BLaER1 treated with 17β-estradiol and CSF1 and Interleukin-3, amounts not matched to agents 10 nM and 100 nM (cell line): Measurements from ENCODE around the gene FRMPD1.
"Not testable (repeated sequence)": the region's sequence is repeated elsewhere in the genome, so short reads cannot be mapped to it uniquely, and the experiment has no call there.

Source experiments
- H3K27ac ChIP-seq, 11 experiments: shearing (Covaris generic); formaldehyde crosslinking; 2 replicates each; pipeline ENCODE4 v1.8.1; 2022
- H3K27me3 ChIP-seq, 11 experiments: shearing (Covaris generic); formaldehyde crosslinking; 2 replicates each; pipeline ENCODE4 v1.8.1; 2022
- H3K36me3 ChIP-seq, 11 experiments: shearing (Covaris generic); formaldehyde crosslinking; 2 replicates each; pipeline ENCODE4 v1.8.1; 2022
- H3K4me1 ChIP-seq, 10 experiments: shearing (Covaris generic); formaldehyde crosslinking; 2 replicates each; pipeline ENCODE4 v1.8.1; 2022
- H3K4me2 ChIP-seq, 11 experiments: shearing (Covaris generic); formaldehyde crosslinking; 2 replicates each; pipeline ENCODE4 v1.8.1; 2022
- H3K4me3 ChIP-seq, 10 experiments: shearing (Covaris generic); formaldehyde crosslinking; 2 replicates each; pipeline ENCODE4 v1.8.1; 2022
- H3K9ac ChIP-seq, 11 experiments: shearing (Covaris generic); formaldehyde crosslinking; 2 replicates each; pipeline ENCODE4 v1.8.1; 2022
- H3K9me3 ChIP-seq, 11 experiments: shearing (Covaris generic); formaldehyde crosslinking; replicated peaks in 1 of 11; 2 replicates each; pipeline ENCODE4 v1.8.1; 2022
- H4K20me1 ChIP-seq, 11 experiments: shearing (Covaris generic); formaldehyde crosslinking; 2 replicates each; pipeline ENCODE4 v1.8.1; 2022
- Cebpa-rat ChIP-seq, 11 experiments: shearing (Covaris generic); IDR thresholded peaks; 2 replicates each; pipeline ENCODE4 v1.8.1; 2022

FRMPD1 gene

DNA sequence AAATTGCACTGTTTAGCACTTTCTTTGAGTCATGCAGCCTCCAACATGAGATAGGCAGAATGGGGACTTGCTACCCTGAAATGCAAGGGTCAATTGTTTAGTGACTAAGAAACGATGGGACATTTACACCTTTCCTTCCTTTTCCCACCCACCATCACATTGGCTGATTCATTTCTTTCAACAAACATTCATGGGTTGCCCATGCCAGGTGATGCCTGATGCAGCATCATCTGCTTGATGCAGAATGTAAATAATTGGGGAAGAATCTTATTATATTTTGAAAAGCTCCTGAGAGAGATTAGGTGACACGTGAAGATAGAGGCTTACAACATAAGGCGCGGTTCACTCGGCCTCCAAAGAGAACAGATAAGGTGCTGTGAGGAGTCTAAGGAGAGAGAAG, 98.4 kb downstream of the FRMPD1 start:
- H3K27me3 ChIP-seq: no peaks in the 10 kb centered on the region
- no peak for TF ChIP-seq Cebpa-rat (IDR thresholded peaks at IDR 0.05)
- no peaks in the 10 kb centered on the region for H3K36me3 ChIP-seq

DNA sequence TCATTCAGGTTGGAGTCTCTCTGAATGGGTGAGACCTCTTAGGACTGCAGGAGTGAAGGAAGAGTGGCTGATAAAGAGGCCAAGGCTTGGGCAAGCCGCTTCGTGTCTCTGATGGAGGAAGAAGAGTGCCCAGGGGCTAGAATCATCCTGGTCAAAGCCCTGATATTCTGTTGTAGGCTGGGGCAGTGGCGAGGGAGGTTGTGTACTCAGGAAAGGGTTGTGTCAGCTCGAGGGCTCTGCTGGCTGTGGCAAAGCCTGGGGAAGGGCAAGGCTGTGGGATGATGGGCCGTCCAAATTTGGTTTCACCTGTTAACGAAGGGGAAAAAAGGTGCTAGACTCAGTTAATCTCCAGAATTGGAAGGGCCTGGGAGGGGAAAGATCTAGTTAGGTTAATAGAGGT, 100.4 kb downstream of the FRMPD1 start:
- TF ChIP-seq Cebpa-rat (IDR thresholded peaks at IDR 0.05): no peak
- H3K4me1 ChIP-seq: peaks cover 13 to 28% (median 24%) of the 10 kb centered on the region in 10 experiments
- no peak overlapping the region for H3K4me2 ChIP-seq
- H3K27ac ChIP-seq: no peak overlapping the region
- H3K36me3 ChIP-seq: 0 out of 22 replicates have a peak, but pooled peaks cover 0 to under 1% (median 0%) of the 10 kb centered on the region in 11 experiments
- no peaks in the 10 kb centered on the region; a peak in 1 of 22 replicates for H4K20me1 ChIP-seq
- peaks cover 0 to 10% (median 7%) of the 10 kb centered on the region in 11 experiments; a peak in 13 of 22 replicates for H3K9me3 ChIP-seq
- no peak overlapping the region for H3K4me3 ChIP-seq
- H3K27me3 ChIP-seq: no peaks in the 10 kb centered on the region
- no peak overlapping the region for H3K9ac ChIP-seq

More for the DNA sequence above, 98.4 kb downstream of the FRMPD1 start:
- H3K27ac ChIP-seq: no peak overlapping the region
- peaks cover 0 to 5% (median 0%) of the 10 kb centered on the region in 11 experiments; a peak in 2 of 22 replicates for H4K20me1 ChIP-seq
- H3K4me2 ChIP-seq: no peak overlapping the region
- H3K4me1 ChIP-seq: peaks cover 7 to 38% (median 32%) of the 10 kb centered on the region in 10 experiments; a peak in 17 of 20 replicates
- no peak overlapping the region for H3K4me3 ChIP-seq
- H3K9me3 ChIP-seq: peaks cover 0 to 10% (median 7%) of the 10 kb centered on the region in 11 experiments; a peak in 13 of 22 replicates
- no peak overlapping the region for H3K9ac ChIP-seq

DNA sequence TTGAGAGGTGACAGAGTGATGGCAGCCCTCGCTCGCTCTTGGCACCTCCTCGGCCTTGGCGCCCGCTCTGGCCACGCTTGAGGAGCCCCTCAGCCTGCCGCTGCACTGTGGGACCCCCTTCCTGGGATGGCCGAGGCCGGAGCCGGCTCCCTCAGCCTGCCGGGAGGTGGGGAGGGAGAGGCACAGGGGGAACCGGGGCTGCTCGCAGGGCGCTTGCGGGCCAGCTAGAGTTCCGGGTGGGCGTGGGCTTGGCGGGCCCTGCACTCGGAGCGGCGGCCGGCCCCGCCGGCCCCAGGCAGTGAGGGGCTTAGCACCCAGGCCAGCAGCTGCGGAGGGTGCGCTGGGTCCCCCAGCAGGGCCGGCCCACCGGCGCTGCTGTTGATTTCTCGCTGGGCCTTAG, 101.0 kb downstream of the FRMPD1 start:
- H3K27ac ChIP-seq, H3K36me3 ChIP-seq, H4K20me1 ChIP-seq, H3K9ac ChIP-seq, H3K27me3 ChIP-seq, H3K9me3 ChIP-seq, H3K4me2 ChIP-seq, H3K4me3 ChIP-seq: not testable (repeated sequence)
- peaks cover 12 to 23% (median 19%) of the 10 kb centered on the region in 10 experiments for H3K4me1 ChIP-seq

DNA sequence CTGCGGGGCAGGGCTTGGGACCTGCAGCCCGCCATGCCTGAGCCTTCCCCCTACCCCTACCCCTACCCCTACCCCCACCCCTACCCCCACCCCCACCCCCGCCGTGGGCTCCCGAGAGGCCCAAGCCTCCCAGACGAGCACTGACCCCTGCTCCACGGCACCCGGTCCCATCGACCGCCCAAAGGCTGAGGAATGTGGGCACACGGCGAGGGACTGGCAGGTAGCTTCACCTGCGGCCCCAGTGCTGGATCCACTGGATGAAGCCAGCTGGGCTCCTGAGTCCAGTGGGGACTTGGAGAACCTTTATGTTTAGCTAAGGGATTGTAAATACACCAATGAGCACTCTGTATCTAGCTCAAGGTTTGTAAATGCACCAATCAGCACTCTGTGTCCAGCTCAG, 101.4 kb downstream of the FRMPD1 start:
- not testable (repeated sequence) for H3K27me3 ChIP-seq, H3K4me2 ChIP-seq, H3K4me3 ChIP-seq, H3K27ac ChIP-seq, H4K20me1 ChIP-seq, H3K9me3 ChIP-seq, H3K9ac ChIP-seq, H3K36me3 ChIP-seq
- peaks cover 12 to 19% (median 16%) of the 10 kb centered on the region in 10 experiments for H3K4me1 ChIP-seq

DNA sequence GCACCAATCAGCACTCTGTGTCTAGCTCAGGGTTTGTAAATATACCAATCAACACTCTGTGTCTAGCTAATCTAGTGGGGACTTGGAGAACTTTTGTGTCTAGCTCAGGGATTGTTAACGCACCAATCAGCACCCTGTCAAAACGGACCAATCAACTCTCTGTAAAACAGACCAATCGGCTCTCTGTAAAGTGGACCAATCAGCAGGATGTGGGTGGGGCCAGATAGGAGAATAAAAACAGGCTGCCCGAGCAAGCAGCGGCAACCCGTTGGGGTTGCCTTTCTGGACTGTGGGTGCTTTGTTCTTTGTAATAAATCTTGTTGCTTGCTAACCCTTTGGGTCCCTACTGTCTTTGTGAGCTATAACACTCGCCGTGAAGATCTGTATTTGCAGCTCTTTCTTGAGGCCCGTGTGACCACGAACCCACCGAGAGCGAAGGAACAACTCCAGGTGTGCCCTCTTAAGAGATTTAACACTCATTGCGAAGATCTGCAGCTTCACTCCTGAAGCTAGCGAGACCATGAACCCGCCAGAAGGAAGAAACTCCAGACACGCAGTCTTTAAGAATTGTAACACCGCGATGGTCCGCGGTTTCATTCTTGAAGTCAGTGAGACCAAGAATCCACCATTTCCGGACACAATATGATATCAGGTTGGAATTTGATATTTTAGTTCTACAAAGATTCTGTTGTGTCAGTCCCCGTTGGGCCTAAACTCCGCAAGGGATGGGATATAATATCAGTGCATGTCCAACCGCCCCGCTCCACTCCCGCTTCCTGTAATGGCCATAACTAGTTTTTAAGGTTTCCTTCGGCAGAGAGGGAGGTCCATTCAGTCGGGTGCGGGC, 102.1 kb downstream of the FRMPD1 start:
- H3K4me3 ChIP-seq: peak overlapping the region; percentile 73 to 88 (median 80)
- H3K27ac ChIP-seq: peak overlapping the region; percentile 82 to 97 (median 90); a peak in 20 of 22 replicates
- no peaks in the 10 kb centered on the region for H3K27me3 ChIP-seq
- peak overlapping the region; percentile 86 to 95 (median 90) for H3K9ac ChIP-seq
- H4K20me1 ChIP-seq: peaks cover 0 to 5% (median 0%) of the 10 kb centered on the region in 11 experiments; a peak in 1 of 22 replicates
- peak overlapping the region; percentile 65 to 92 (median 87) for H3K4me2 ChIP-seq
- peaks cover 0 to 10% (median 7%) of the 10 kb centered on the region in 11 experiments; a peak in 13 of 22 replicates for H3K9me3 ChIP-seq
- H3K36me3 ChIP-seq: peaks cover 0 to 12% (median 6%) of the 10 kb centered on the region in 11 experiments; a peak in 7 of 22 replicates
- TF ChIP-seq Cebpa-rat (IDR thresholded peaks at IDR 0.05): no peak
- H3K4me1 ChIP-seq: peaks cover 11 to 19% (median 16%) of the 10 kb centered on the region in 10 experiments

DNA sequence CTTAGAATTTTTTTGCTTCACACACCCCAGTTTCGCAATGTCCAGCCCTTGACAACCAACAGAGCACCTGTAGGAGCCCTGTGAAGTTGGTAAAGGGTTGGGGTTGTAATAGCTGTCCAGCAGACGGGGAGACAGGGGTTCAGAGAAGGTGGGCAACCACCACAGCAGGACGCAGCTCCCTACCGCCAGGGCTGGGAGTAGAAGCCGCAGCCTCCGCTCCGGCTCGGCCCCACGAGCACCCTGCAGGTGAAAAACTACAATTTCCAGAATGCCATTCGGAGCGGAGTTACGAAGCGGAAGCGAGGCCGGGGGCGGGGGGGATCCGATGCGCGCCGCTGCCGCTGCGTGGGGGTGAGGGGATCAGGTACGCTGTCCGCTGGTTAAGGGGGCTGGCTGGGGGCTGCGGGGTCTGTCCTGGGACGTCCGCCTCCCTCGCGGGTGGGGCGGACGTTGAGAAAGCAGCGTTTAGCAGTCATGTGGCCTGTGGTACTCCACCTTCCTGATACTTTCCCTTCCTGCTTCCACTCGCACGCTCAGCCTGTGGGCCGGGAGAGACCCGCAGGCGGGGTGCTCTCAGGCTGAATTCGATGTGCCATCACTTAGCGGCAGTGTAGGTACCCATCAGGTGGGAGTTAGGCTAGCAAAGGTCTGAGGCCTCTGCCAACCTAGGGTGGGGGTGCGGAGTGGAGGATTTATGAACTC, 102.9 kb downstream of the FRMPD1 start, which contains the start of gene TRMT10B:
TSS of gene TRMT10B (plus strand) at position 317 of the 702 bp plus-strand sequence. CDS start 8,127 bp downstream, outside the sequence.
- H3K4me3 ChIP-seq: peak within 1 kb of the TSS; percentile 73 to 88 (median 80)
- peaks cover 0 to 5% (median 0%) of the 10 kb centered on the region in 11 experiments; a peak in 2 of 22 replicates for H4K20me1 ChIP-seq
- peak within 1 kb of the TSS; percentile 86 to 95 (median 90) for H3K9ac ChIP-seq
- peaks cover 11 to 19% (median 16%) of the 10 kb centered on the region in 10 experiments for H3K4me1 ChIP-seq
- H3K4me2 ChIP-seq: peak within 1 kb of the TSS; percentile 77 to 92 (median 87)
- no peaks in the 10 kb centered on the region for H3K27me3 ChIP-seq
- TF ChIP-seq Cebpa-rat (IDR thresholded peaks at IDR 0.05): peak in 7 of 11 experiments; percentile 10 to 60 (median 25); a peak in 4 of 22 replicates
- H3K9me3 ChIP-seq: peaks cover 0 to 10% (median 7%) of the 10 kb centered on the region in 11 experiments; a peak in 13 of 22 replicates
- peaks cover 0 to 17% (median 7%) of the 10 kb centered on the region in 11 experiments; a peak in 7 of 22 replicates for H3K36me3 ChIP-seq
- H3K27ac ChIP-seq: peak within 1 kb of the TSS; percentile 82 to 97 (median 90)

DNA sequence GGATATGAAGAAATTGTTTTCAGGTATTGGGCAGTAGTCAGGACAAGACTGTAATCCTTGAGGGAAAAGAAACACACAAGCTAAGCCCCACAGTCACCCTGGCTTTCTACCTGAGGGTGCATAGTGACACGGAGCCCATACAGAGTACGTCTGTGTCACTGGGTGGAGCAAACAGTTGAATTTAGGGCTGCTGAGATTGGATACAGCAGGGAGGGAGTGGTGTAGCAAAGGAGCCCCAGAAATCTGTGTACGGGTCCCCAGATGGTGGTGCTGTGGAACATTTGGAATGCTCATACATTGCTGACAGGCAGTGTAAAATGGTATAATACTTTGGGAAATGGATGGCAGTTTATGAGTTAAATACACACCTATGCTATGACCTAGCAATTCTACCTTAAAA, 108.0 kb downstream of the FRMPD1 start:
- TF ChIP-seq Cebpa-rat (IDR thresholded peaks at IDR 0.05): no peak
- no peak overlapping the region for H3K9ac ChIP-seq
- no peak overlapping the region for H3K27ac ChIP-seq

DNA sequence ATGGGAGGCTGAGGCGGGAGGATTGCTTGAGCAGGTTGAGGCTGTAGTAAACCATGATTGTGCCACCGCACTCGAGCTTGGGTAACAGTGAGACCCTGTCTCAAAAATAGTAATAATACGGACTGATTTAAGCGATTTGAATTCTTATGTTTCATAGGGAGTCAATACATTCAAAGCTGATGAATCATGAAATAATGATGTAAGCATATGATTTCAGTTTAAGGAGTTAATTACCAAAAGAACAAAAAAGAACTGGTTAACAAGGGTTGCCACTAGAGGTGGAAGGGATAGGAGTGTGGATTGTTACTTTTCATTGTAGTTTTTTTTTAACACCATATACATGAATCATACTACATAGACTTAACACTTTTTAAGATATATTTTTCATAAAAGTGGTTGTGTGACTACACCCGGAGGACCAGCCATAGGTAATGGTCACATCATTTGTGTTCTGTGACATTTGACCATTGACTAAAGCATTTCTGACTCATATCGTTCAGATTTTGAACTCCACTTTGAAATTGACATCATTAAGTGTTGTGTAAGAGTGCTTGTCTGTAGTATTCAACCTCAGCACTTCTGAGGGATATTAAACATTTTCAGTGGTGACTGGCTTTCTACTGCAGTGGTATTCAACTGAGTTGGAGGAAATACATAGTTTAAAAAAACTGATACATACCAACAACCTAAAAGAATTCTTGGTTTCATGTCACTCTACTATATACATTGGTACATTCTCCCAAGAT, 109.8 kb downstream of the FRMPD1 start:
- H3K4me3 ChIP-seq: no peak overlapping the region
- peaks cover 0 to 7% (median 0%) of the 10 kb centered on the region in 11 experiments; a peak in 2 of 22 replicates for H3K9me3 ChIP-seq
- peaks cover 0 to 3% (median 0%) of the 10 kb centered on the region in 10 experiments; a peak in 1 of 20 replicates for H3K4me1 ChIP-seq
- H3K27me3 ChIP-seq: no peaks in the 10 kb centered on the region
- H4K20me1 ChIP-seq: peaks cover 0 to 20% (median 0%) of the 10 kb centered on the region in 11 experiments; a peak in 4 of 22 replicates
- H3K27ac ChIP-seq: no peak overlapping the region
- H3K36me3 ChIP-seq: peaks cover 16 to 53% (median 29%) of the 10 kb centered on the region in 11 experiments
- H3K9ac ChIP-seq: no peak overlapping the region
- TF ChIP-seq Cebpa-rat (IDR thresholded peaks at IDR 0.05): no peak
- no peak overlapping the region for H3K4me2 ChIP-seq

More for the DNA sequence above, 108.0 kb downstream of the FRMPD1 start:
- Histone ChIP-seq H3K4me2 (no peak overlapping the region), H3K4me1 (peaks cover 10 to 18% (median 11%) of the 10 kb centered on the region in 10 experiments), H4K20me1 (peaks cover 0 to 20% (median 0%) of the 10 kb centered on the region in 11 experiments; a peak in 4 of 22 replicates), H3K4me3 (no peak overlapping the region), H3K9me3 (no peaks in the 10 kb centered on the region), H3K27me3 (no peaks in the 10 kb centered on the region), H3K36me3 (peaks cover 2 to 39% (median 13%) of the 10 kb centered on the region in 11 experiments; a peak in 16 of 22 replicates)
